Astrocyte of the spinal cord (primary cell): ENCODE measurements around the gene OTUD4.
"Not testable (repeated sequence)": the region's sequence is repeated elsewhere in the genome, so short reads cannot be mapped to it uniquely, and the experiment has no call there.

Experiments used
- DNase-seq: peaks from one replicate; pipeline ENCODE4 v3.0.0; 2011; ENCODE audit warnings: low read depth, low spot score
- H3K4me3 ChIP-seq: 2 replicates; pipeline ENCODE4 v1.5.1; 2011; ENCODE audit warnings: low read depth, mild to moderate bottlenecking, low read length, moderate library complexity
- CTCF ChIP-seq: IDR thresholded peaks from 2 replicates; pipeline ENCODE4 v1.5.1; 2012; ENCODE audit warnings: low read depth, mild to moderate bottlenecking, low read length, inconsistent platforms
- in situ Hi-C: cut with HindIII; loops from 2 replicates; pipeline ENCODE4 v1.10.0; 2017; ENCODE audit warnings: low sequenced_read_pairs

OTUD4 gene

GRCh38 chr4:145181091-145181501 lies 707 bp upstream of the OTUD4 start:
- in situ Hi-C loops = no loop called here
- peak overlapping the region; percentile 67 for H3K4me3 ChIP-seq

GRCh38 chr4:145179861-145180297 lies 510 bp downstream of the OTUD4 start:
- peak overlapping the region; percentile 79 for H3K4me3 ChIP-seq
- DNase-seq, in situ Hi-C loops: not testable (repeated sequence)

More at GRCh38 chr4:145181091-145181501, 707 bp upstream of the OTUD4 start:
- no peak for DNase-seq
- TF ChIP-seq CTCF = no peak

- H3K4me3 ChIP-seq = peak overlapping the region; percentile 79
- peak; percentile 62 for DNase-seq
- no peak for TF ChIP-seq CTCF
- in situ Hi-C loops = no loop called here
Measured at GRCh38 chr4:145179281-145179860, 1.0 kb downstream of the OTUD4 start.

GRCh38 chr4:145178740-145179280 lies 1.6 kb downstream of the OTUD4 start:
- DNase-seq = no peak
- peak overlapping the region; percentile 79 for H3K4me3 ChIP-seq
- no peak for TF ChIP-seq CTCF
- in situ Hi-C loops = no loop called here

- peak; percentile 43 for DNase-seq
- peak overlapping the region; percentile 79 for H3K4me3 ChIP-seq
- in situ Hi-C loops = no loop called here
- no peak for TF ChIP-seq CTCF
Measured at GRCh38 chr4:145177906-145178538, 2.4 kb downstream of the OTUD4 start.

GRCh38 chr4:145177511-145177905 lies 2.9 kb downstream of the OTUD4 start:
- DNase-seq = peak; percentile 25
- TF ChIP-seq CTCF = no peak
- peak overlapping the region; percentile 79 for H3K4me3 ChIP-seq
- in situ Hi-C loops = no loop called here
